Neural progenitor cell (in vitro differentiated cells): ENCODE data around the gene STX8. TPM values are rescaled to one million over a fixed set of nuclear protein-coding genes. Genes with fewer than 3 reads are reported as not detected.

ENCODE experiments used
- DNase-seq: peaks from one replicate; pipeline ENCODE4 v3.0.0-alpha.2; 2016; ENCODE audit warnings: low spot score
- H2AFZ ChIP-seq: fragments of 200-600 bp; sonication (generic); replicated peaks from 2 replicates; pipeline ENCODE4 v1.6.1; 2016; ENCODE audit warnings: antibody characterized with exemption
- H3F3A ChIP-seq: fragments of 200-600 bp; sonication (generic); 2 replicates; pipeline ENCODE4 v1.6.1; 2016; ENCODE audit warnings: antibody characterized with exemption, low read depth
- H3K27ac ChIP-seq: fragments of 200-600 bp; sonication (generic); 2 replicates; pipeline ENCODE4 v1.5.1; 2016; ENCODE audit warnings: mild to moderate bottlenecking
- H3K27me3 ChIP-seq: fragments of 200-600 bp; sonication (generic); 2 replicates; pipeline ENCODE4 v1.6.1; 2016; ENCODE audit warnings: mild to moderate bottlenecking, moderate library complexity
- H3K36me3 ChIP-seq: fragments of 200-600 bp; sonication (generic); 2 replicates; pipeline ENCODE4 v1.5.1; 2016
- H3K4me1 ChIP-seq: fragments of 200-600 bp; sonication (generic); 2 replicates; pipeline ENCODE4 v1.6.1; 2016; ENCODE audit warnings: mixed run types
- H3K4me2 ChIP-seq: fragments of 200-600 bp; sonication (generic); 2 replicates; pipeline ENCODE4 v1.6.1; 2016
- H3K4me3 ChIP-seq: fragments of 200-600 bp; sonication (generic); 2 replicates; pipeline ENCODE4 v1.5.1; 2016
- H3K79me2 ChIP-seq: fragments of 200-600 bp; sonication (generic); 2 replicates; pipeline ENCODE4 v1.6.1; 2016; ENCODE audit warnings: low read depth
- H3K9ac ChIP-seq: fragments of 200-600 bp; sonication (generic); 2 replicates; pipeline ENCODE4 v1.6.1; 2016
- H3K9me3 ChIP-seq: fragments of 200-600 bp; sonication (generic); 2 replicates; pipeline ENCODE4 v1.5.1; 2016; ENCODE audit warnings: low read depth
- H4K20me1 ChIP-seq: fragments of 200-600 bp; sonication (generic); 2 replicates; pipeline ENCODE4 v1.6.1; 2016; ENCODE audit warnings: low read depth
- H3K27ac Mint-ChIP-seq: 3 replicates; pipeline ENCODE4 v1.8.0; 2021; ENCODE audit warnings: mixed read lengths
- H3K27me3 Mint-ChIP-seq: 2 replicates; pipeline ENCODE4 v1.8.0; 2022; ENCODE audit warnings: low read depth, mild to moderate bottlenecking, inconsistent platforms, moderate library complexity, mixed read lengths; ENCODE audit not compliant: insufficient read depth
- H3K36me3 Mint-ChIP-seq: 3 replicates; pipeline ENCODE4 v1.8.0; 2021; ENCODE audit warnings: mixed read lengths
- H3K4me1 Mint-ChIP-seq: 3 replicates; pipeline ENCODE4 v1.8.0; 2021; ENCODE audit warnings: mixed read lengths
- H3K4me3 Mint-ChIP-seq: 3 replicates; pipeline ENCODE4 v1.8.0; 2021; ENCODE audit warnings: mild to moderate bottlenecking, moderate library complexity, mixed read lengths
- H3K9me3 Mint-ChIP-seq: 3 replicates; pipeline ENCODE4 v1.8.0; 2020; ENCODE audit warnings: mixed read lengths
- EZH2 ChIP-seq: fragments of 200-600 bp; sonication (generic); IDR thresholded peaks from 2 replicates; pipeline ENCODE4 v1.6.1; 2017; ENCODE audit warnings: antibody characterized with exemption, mild to moderate bottlenecking, moderate library complexity
- EZH2phosphoT487 ChIP-seq: fragments of 200-600 bp; sonication (generic); IDR thresholded peaks from 2 replicates; pipeline ENCODE4 v1.6.1; 2017; ENCODE audit warnings: antibody characterized with exemption
- total RNA-seq: library from RNA; depleted of rRNA; stranded (reverse); fragments of >200 nt; gene quantifications from 2 replicates; pipeline ENCODE4 v1.2.3, GENCODE V29; 2015; ENCODE audit warnings: low replicate concordance
- TF ChIP-seq, protein P1 (sequence below): fragments of 200-600 bp; sonication (generic); IDR thresholded peaks from 2 replicates; pipeline ENCODE4 v1.5.1; 2017; ENCODE audit warnings: antibody characterized with exemption, mild to moderate bottlenecking

The STX8 gene
- total RNA-seq, 1 donor from 2014 or later: 79.7 TPM

DNA sequence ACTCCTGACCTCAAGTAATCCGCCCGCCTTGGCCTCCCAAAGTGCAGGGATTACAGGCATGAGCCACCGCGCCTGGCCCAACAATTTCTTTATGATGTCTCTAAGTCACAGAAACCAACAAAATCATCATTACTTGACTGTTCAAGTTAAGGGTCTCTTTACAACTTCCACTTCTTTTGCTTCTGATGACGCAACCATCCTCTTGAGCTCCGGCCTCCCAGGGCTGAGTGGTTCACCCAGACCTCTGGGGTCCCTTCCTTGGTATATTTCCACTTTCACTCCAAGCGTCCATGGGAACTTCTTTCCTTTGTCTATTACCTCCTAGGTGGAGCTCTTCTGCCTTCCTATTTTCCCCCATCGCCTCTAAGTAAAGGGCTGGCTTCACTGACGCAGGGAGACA, 300.6 kb downstream of the STX8 start:
- peaks cover 2% of the 10 kb centered on the region for H3K27me3 Mint-ChIP-seq
- H3K79me2 ChIP-seq: no peaks in the 10 kb centered on the region
- no peak overlapping the region for H3K4me3 ChIP-seq
- no peak overlapping the region for H3K27ac Mint-ChIP-seq
- H3K4me2 ChIP-seq: no peak overlapping the region
- no peak overlapping the region for H3K9ac ChIP-seq
- no peak for DNase-seq
- peaks cover 8% of the 10 kb centered on the region for H3K4me1 ChIP-seq
- no peaks in the 10 kb centered on the region for H4K20me1 ChIP-seq
- H3K4me1 Mint-ChIP-seq: peaks cover 17% of the 10 kb centered on the region
- H3K27me3 ChIP-seq: no peaks in the 10 kb centered on the region
- H3F3A ChIP-seq: no peaks in the 10 kb centered on the region
- no peak overlapping the region for H3K27ac ChIP-seq
- no peak for TF ChIP-seq EZH2phosphoT487
- no peaks in the 10 kb centered on the region for H3K36me3 Mint-ChIP-seq
- no peaks in the 10 kb centered on the region for H3K36me3 ChIP-seq
- no peak overlapping the region for H2AFZ ChIP-seq
- no peaks in the 10 kb centered on the region for H3K9me3 Mint-ChIP-seq
- H3K4me3 Mint-ChIP-seq: no peak overlapping the region
- no peaks in the 10 kb centered on the region for H3K9me3 ChIP-seq

DNA sequence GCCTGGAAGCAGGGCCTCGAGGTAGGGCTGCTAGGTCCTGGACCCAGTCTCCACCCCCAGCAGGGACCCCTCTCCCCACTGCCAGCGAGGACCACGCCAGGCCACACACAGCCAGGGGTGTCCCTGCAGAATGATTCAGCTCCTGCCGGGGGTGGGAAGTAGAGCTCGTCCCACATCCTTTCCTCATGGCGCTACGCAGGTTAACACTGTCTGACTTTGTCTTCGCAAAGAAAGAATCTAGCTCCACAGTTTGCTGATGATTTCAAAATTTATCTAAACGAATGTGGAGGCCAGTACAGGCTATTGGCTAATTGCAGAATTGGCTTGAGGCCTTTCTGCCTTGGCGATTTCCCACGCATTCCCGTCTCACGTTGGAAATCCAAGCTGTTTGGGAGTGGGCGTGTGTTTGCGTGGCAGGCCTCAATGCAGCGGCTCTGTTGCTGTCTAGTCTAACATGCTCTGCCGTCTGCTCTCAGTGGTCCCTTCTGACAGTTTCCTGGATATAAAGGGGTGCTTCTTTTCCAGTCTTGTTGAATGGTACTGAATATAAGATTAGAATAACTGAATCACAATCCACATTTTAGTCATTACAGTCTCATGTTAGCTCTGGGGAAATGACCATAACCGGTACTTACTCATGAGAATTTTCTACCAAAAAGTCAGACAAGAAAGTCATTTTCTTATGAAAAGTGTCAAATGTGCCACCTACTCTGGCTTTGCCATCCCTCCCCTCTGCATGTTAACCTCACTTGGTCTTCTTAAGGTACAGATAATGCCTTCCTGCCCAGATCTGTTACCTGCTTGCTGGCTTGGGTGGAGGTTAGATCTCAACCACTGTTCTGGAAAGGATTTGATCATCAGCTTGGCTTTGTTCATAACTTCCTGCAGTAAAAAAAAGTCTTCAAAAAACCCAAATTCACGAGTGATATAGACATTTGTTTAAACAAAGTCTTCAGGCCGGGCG, 301.9 kb downstream of the STX8 start:
- Histone ChIP-seq H3K4me1 (peaks cover 8% of the 10 kb centered on the region), H3K79me2 (no peaks in the 10 kb centered on the region), H3F3A (no peaks in the 10 kb centered on the region), H3K36me3 (no peaks in the 10 kb centered on the region), H3K9me3 (no peaks in the 10 kb centered on the region), H3K9ac (no peak overlapping the region), H3K27me3 (no peaks in the 10 kb centered on the region), H3K4me2 (no peak overlapping the region), H3K27ac (no peak overlapping the region), H4K20me1 (no peaks in the 10 kb centered on the region), H2AFZ (no peak overlapping the region), H3K4me3 (no peak overlapping the region)
- no peaks in the 10 kb centered on the region for H3K36me3 Mint-ChIP-seq
- no peak for DNase-seq
- H3K9me3 Mint-ChIP-seq: no peaks in the 10 kb centered on the region
- H3K27me3 Mint-ChIP-seq: peaks cover 2% of the 10 kb centered on the region
- TF ChIP-seq EZH2phosphoT487 (no peak), EZH2 (no peak)
- TF ChIP-seq, protein P1, sequence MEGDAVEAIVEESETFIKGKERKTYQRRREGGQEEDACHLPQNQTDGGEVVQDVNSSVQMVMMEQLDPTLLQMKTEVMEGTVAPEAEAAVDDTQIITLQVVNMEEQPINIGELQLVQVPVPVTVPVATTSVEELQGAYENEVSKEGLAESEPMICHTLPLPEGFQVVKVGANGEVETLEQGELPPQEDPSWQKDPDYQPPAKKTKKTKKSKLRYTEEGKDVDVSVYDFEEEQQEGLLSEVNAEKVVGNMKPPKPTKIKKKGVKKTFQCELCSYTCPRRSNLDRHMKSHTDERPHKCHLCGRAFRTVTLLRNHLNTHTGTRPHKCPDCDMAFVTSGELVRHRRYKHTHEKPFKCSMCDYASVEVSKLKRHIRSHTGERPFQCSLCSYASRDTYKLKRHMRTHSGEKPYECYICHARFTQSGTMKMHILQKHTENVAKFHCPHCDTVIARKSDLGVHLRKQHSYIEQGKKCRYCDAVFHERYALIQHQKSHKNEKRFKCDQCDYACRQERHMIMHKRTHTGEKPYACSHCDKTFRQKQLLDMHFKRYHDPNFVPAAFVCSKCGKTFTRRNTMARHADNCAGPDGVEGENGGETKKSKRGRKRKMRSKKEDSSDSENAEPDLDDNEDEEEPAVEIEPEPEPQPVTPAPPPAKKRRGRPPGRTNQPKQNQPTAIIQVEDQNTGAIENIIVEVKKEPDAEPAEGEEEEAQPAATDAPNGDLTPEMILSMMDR: no peak
- H3K4me3 Mint-ChIP-seq: no peak overlapping the region
- H3K27ac Mint-ChIP-seq: peak overlapping the region; percentile 63
- H3K4me1 Mint-ChIP-seq: peaks cover 17% of the 10 kb centered on the region

DNA sequence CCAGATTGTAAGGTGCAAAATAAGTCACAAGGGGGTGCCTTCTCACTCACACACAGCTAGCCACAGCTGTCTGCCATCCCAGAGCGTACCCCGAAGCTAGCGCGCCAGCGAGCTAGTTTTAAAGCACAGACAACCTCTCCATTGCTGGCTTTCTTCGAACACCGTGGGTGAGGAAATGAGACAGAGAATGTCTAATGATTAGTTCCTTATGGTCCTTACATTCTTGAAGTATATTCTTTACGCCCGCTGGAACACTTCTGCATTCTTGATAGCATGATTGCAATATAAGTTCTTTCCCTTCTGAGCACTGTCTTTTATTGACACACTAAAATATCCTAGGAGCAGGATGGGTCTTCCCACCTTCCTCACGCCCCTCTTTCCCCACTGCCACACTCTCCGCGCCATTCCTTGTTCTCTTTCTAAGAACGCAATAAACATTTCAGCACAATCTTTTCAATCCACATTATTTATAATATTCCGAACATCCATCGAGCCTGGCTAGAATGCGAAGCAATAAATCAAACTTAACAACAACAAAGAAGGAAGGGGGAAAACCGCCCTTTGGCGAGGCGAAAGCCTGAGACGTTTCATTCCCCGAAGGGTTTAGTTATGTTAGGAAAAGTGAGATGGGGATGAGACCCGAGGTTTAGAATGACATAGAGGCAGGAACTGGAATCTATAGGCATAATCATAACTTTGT, 303.0 kb downstream of the STX8 start:
- Histone ChIP-seq H2AFZ (no peak overlapping the region), H3K9me3 (no peaks in the 10 kb centered on the region), H3K4me3 (no peak overlapping the region), H3K36me3 (no peaks in the 10 kb centered on the region), H3K4me2 (no peak overlapping the region), H3K27ac (no peak overlapping the region), H4K20me1 (no peaks in the 10 kb centered on the region), H3K27me3 (no peaks in the 10 kb centered on the region), H3F3A (no peaks in the 10 kb centered on the region), H3K79me2 (no peaks in the 10 kb centered on the region), H3K9ac (no peak overlapping the region), H3K4me1 (peaks cover 8% of the 10 kb centered on the region)
- H3K4me1 Mint-ChIP-seq: peaks cover 17% of the 10 kb centered on the region
- peaks cover 3% of the 10 kb centered on the region for H3K27me3 Mint-ChIP-seq
- H3K9me3 Mint-ChIP-seq: no peaks in the 10 kb centered on the region
- H3K36me3 Mint-ChIP-seq: no peaks in the 10 kb centered on the region
- no peak for DNase-seq
- no peak overlapping the region for H3K4me3 Mint-ChIP-seq
- TF ChIP-seq, protein P1: peak; percentile 11
- TF ChIP-seq EZH2phosphoT487: no peak
- TF ChIP-seq EZH2: no peak
- H3K27ac Mint-ChIP-seq: no peak overlapping the region

DNA sequence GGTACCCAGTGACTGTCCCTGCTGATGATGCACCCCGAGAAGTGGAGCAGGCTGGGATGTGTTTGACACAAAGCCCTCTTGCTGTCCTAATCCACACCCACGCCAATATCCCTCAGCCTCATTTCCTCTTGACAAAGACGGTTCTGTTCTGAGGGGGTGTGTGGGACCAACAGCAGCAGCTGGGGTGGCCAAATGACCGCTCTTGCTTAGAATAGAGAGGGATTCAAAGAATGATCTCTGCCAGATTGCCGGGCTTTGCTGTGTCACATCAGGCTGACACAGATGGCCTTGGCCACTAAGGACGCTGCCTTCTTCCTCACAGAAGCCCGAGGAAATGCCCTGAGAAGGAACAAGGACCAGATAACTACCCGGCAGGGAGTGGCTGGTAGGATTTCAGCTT, 303.6 kb downstream of the STX8 start:
- Mint-ChIP-seq H3K27ac (peak overlapping the region; percentile 53), H3K4me3 (no peak overlapping the region), H3K36me3 (no peaks in the 10 kb centered on the region), H3K27me3 (peaks cover 3% of the 10 kb centered on the region), H3K4me1 (peaks cover 17% of the 10 kb centered on the region), H3K9me3 (no peaks in the 10 kb centered on the region)
- TF ChIP-seq, protein P1: no peak
- TF ChIP-seq EZH2phosphoT487: no peak
- TF ChIP-seq EZH2: no peak
- Histone ChIP-seq H3K36me3 (no peaks in the 10 kb centered on the region), H4K20me1 (no peaks in the 10 kb centered on the region), H3K27ac (no peak overlapping the region), H3K27me3 (no peaks in the 10 kb centered on the region), H3K4me3 (no peak overlapping the region), H3F3A (no peaks in the 10 kb centered on the region), H2AFZ (no peak overlapping the region), H3K79me2 (no peaks in the 10 kb centered on the region), H3K9ac (no peak overlapping the region), H3K4me2 (no peak overlapping the region), H3K4me1 (peaks cover 8% of the 10 kb centered on the region), H3K9me3 (no peaks in the 10 kb centered on the region)
- DNase-seq: no peak
